Lower lobe of right lung (tissue), 2 donors: ENCODE data around the gene IFT122. TPM values are rescaled to one million over a fixed set of nuclear protein-coding genes. Genes with fewer than 3 reads are reported as not detected.
A peak's percentile ranks its signal among the peaks of the same experiment; 100 is the strongest.

Experiments
- ATAC-seq, 2 donors: fragments of 200-7000 bp; cut with Tn5 transposase; one replicate each; pipeline ENCODE4 v1.9.1; 2020 to 2022; ENCODE audit warnings: mild to moderate bottlenecking in 2 of 2, moderate library complexity in 2 of 2
- DNase-seq: peaks from one replicate; pipeline ENCODE4 v3.0.0-alpha.2; 2020
- H3K27ac ChIP-seq: fragments of 200-600 bp; one replicate; pipeline ENCODE4 v1.8.0; 2022
- H3K27me3 ChIP-seq: fragments of 200-600 bp; one replicate; pipeline ENCODE4 v1.8.0; 2022; ENCODE audit warnings: low read depth
- H3K36me3 ChIP-seq: fragments of 200-600 bp; one replicate; pipeline ENCODE4 v1.8.0; 2022; ENCODE audit warnings: mild to moderate bottlenecking
- H3K4me1 ChIP-seq: fragments of 200-600 bp; one replicate; pipeline ENCODE4 v1.8.0; 2022
- H3K4me3 ChIP-seq: fragments of 200-600 bp; one replicate; pipeline ENCODE4 v1.8.0; 2022; ENCODE audit warnings: mild to moderate bottlenecking
- H3K9me3 ChIP-seq: fragments of 200-600 bp; one replicate; pipeline ENCODE4 v1.8.0; 2022
- CTCF ChIP-seq: fragments of 200-600 bp; IDR thresholded peaks from one replicate; pipeline ENCODE4 v1.8.0; 2022; ENCODE audit warnings: antibody characterized with exemption, mild to moderate bottlenecking
- intact Hi-C: fragments of 100-400 bp; cut with DNase I; formaldehyde crosslinking; loops from one replicate; pipeline ENCODE4 v1.11.0; 2022
- total RNA-seq: library from RNA; stranded (reverse); fragmentation: NEBNext Ultra II Directional; extraction: Animal tissue kit (Norgen Biotek cat#: 25700); gene quantifications from one replicate; pipeline ENCODE4 v1.2.1, GENCODE V29; 2021
- donor health status: DM: no; HTN: yes; CAD: no; lungs with severe emphysema.

The IFT122 gene
- total RNA-seq, 1 donor from 2014 or later: 29.9 TPM

- no peaks in the 10 kb centered on the region for H3K9me3 ChIP-seq
- peaks cover 17% of the 10 kb centered on the region for H3K4me1 ChIP-seq
- ATAC-seq (no peak), DNase-seq (no peak)
- H3K27ac ChIP-seq: peak overlapping the region; percentile 56
- no peak overlapping the region for H3K4me3 ChIP-seq
- H3K36me3 ChIP-seq: no peaks in the 10 kb centered on the region
- TF ChIP-seq CTCF: no peak
- H3K27me3 ChIP-seq: no peaks in the 10 kb centered on the region
- intact Hi-C loops: no loop called here
Measured at GRCh38 chr3:129418041-129418973, 21.7 kb upstream of the IFT122 start.

- DNase-seq: no peak
Measured at GRCh38 chr3:129419476-129419875, 20.5 kb upstream of the IFT122 start.

GRCh38 chr3:129421236-129421883 is 18.7 kb upstream of the IFT122 start:
- no peak overlapping the region for H3K27ac ChIP-seq
- H3K36me3 ChIP-seq: no peaks in the 10 kb centered on the region
- no peak overlapping the region for H3K4me3 ChIP-seq
- intact Hi-C loops: no loop called here
- DNase-seq: no peak
- no peak for ATAC-seq
- H3K27me3 ChIP-seq: no peaks in the 10 kb centered on the region
- H3K9me3 ChIP-seq: no peaks in the 10 kb centered on the region
- H3K4me1 ChIP-seq: peaks cover 19% of the 10 kb centered on the region
- no peak for TF ChIP-seq CTCF

More at GRCh38 chr3:129419476-129419875, 20.5 kb upstream of the IFT122 start:
- Histone ChIP-seq H3K4me1 (peaks cover 22% of the 10 kb centered on the region), H3K36me3 (no peaks in the 10 kb centered on the region), H3K9me3 (no peaks in the 10 kb centered on the region), H3K27me3 (no peaks in the 10 kb centered on the region), H3K27ac (no peak overlapping the region), H3K4me3 (no peak overlapping the region)
- intact Hi-C loops: no loop called here
- no peak for ATAC-seq
- no peak for TF ChIP-seq CTCF

GRCh38 chr3:129421988-129422745 is 17.9 kb upstream of the IFT122 start:
- no peaks in the 10 kb centered on the region for H3K27me3 ChIP-seq
- TF ChIP-seq CTCF: no peak
- H3K9me3 ChIP-seq: no peaks in the 10 kb centered on the region
- H3K4me1 ChIP-seq: peaks cover 15% of the 10 kb centered on the region
- H3K36me3 ChIP-seq: no peaks in the 10 kb centered on the region
- DNase-seq (no peak), ATAC-seq (no peak)
- intact Hi-C loops: no loop called here
- no peak overlapping the region for H3K27ac ChIP-seq
- no peak overlapping the region for H3K4me3 ChIP-seq

GRCh38 chr3:129422897-129423296 is 17.1 kb upstream of the IFT122 start:
- H3K27me3 ChIP-seq: no peaks in the 10 kb centered on the region
- ATAC-seq (no peak), DNase-seq (no peak)
- TF ChIP-seq CTCF: no peak
- no peaks in the 10 kb centered on the region for H3K36me3 ChIP-seq
- H3K9me3 ChIP-seq: no peaks in the 10 kb centered on the region
- intact Hi-C loops: no loop called here
- no peak overlapping the region for H3K4me3 ChIP-seq
- H3K27ac ChIP-seq: no peak overlapping the region
- peaks cover 13% of the 10 kb centered on the region for H3K4me1 ChIP-seq
